Activated CD8-positive, alpha-beta T cell treated with anti-CD3 and anti-CD28 coated beads for 36 hours (primary cell): Measurements from ENCODE around the gene OPCML. TPM values are rescaled to one million over a fixed set of nuclear protein-coding genes. Genes with fewer than 3 reads are reported as not detected.

ENCODE experiments used
- ATAC-seq: fragments of 200-7000 bp; cut with Tn5 transposase; one replicate; pipeline ENCODE4 v1.10.0; 2021; ENCODE audit warnings: mild to moderate bottlenecking, moderate library complexity
- CTCF ChIA-PET: fragments of 350-600 bp; sonication (Branson Sonifier 250); formaldehyde crosslinking; loops from one replicate; lab custom pipeline; 2021; ENCODE audit warnings: antibody characterized with exemption; lab: Charles Lee
- POLR2A ChIA-PET: fragments of 350-600 bp; sonication (Branson Sonifier 250); formaldehyde crosslinking; loops from one replicate; lab custom pipeline; 2021; ENCODE audit warnings: antibody characterized with exemption; lab: Charles Lee
- DNase-seq: peaks from one replicate; pipeline ENCODE4 v3.0.0-alpha.2; 2020
- H3K27ac Mint-ChIP-seq: one replicate; pipeline ENCODE4 v1.8.0; 2021; ENCODE audit warnings: mild to moderate bottlenecking, mixed read lengths
- H3K27me3 Mint-ChIP-seq: one replicate; pipeline ENCODE4 v1.8.0; 2021; ENCODE audit warnings: mixed read lengths
- H3K36me3 Mint-ChIP-seq: one replicate; pipeline ENCODE4 v1.8.0; 2021; ENCODE audit warnings: low read depth, mixed read lengths
- H3K4me1 Mint-ChIP-seq: one replicate; pipeline ENCODE4 v1.8.0; 2021; ENCODE audit warnings: low read depth, mixed read lengths
- H3K4me3 Mint-ChIP-seq: one replicate; pipeline ENCODE4 v1.8.0; 2021; ENCODE audit warnings: mild to moderate bottlenecking, moderate library complexity, mixed read lengths
- H3K9me3 Mint-ChIP-seq: one replicate; pipeline ENCODE4 v1.8.0; 2021; ENCODE audit warnings: mixed read lengths
- intact Hi-C: fragments of 100-400 bp; cut with micrococcal nuclease; formaldehyde crosslinking; loops from one replicate; pipeline ENCODE4 v1.10.0; 2022
- total RNA-seq, 2 experiments: library from RNA; stranded (reverse); gene quantifications; one replicate each; pipeline ENCODE4 v1.2.3, GENCODE V29; 2021
- TF ChIP-seq, protein P1 (sequence below): fragments of 200-600 bp; IDR thresholded peaks from one replicate; pipeline ENCODE4 v1.8.0; 2022; ENCODE audit warnings: antibody characterized with exemption, mild to moderate bottlenecking

OPCML gene
- total RNA-seq, 2 experiments from 2014 or later: not detected

GRCh38 chr11:132993991-132994502 lies 538.3 kb downstream of the OPCML start:
- intact Hi-C loops: no loop called here
- ATAC-seq (no peak), DNase-seq (no peak)
- Mint-ChIP-seq H3K9me3 (no peaks in the 10 kb centered on the region), H3K4me3 (no peak overlapping the region), H3K36me3 (no peaks in the 10 kb centered on the region), H3K4me1 (no peaks in the 10 kb centered on the region), H3K27ac (no peak overlapping the region), H3K27me3 (peaks cover 22% of the 10 kb centered on the region)
- ChIA-PET CTCF (no interaction called here), POLR2A (no interaction called here)
- TF ChIP-seq, protein P1, sequence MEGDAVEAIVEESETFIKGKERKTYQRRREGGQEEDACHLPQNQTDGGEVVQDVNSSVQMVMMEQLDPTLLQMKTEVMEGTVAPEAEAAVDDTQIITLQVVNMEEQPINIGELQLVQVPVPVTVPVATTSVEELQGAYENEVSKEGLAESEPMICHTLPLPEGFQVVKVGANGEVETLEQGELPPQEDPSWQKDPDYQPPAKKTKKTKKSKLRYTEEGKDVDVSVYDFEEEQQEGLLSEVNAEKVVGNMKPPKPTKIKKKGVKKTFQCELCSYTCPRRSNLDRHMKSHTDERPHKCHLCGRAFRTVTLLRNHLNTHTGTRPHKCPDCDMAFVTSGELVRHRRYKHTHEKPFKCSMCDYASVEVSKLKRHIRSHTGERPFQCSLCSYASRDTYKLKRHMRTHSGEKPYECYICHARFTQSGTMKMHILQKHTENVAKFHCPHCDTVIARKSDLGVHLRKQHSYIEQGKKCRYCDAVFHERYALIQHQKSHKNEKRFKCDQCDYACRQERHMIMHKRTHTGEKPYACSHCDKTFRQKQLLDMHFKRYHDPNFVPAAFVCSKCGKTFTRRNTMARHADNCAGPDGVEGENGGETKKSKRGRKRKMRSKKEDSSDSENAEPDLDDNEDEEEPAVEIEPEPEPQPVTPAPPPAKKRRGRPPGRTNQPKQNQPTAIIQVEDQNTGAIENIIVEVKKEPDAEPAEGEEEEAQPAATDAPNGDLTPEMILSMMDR: no peak

DNA sequence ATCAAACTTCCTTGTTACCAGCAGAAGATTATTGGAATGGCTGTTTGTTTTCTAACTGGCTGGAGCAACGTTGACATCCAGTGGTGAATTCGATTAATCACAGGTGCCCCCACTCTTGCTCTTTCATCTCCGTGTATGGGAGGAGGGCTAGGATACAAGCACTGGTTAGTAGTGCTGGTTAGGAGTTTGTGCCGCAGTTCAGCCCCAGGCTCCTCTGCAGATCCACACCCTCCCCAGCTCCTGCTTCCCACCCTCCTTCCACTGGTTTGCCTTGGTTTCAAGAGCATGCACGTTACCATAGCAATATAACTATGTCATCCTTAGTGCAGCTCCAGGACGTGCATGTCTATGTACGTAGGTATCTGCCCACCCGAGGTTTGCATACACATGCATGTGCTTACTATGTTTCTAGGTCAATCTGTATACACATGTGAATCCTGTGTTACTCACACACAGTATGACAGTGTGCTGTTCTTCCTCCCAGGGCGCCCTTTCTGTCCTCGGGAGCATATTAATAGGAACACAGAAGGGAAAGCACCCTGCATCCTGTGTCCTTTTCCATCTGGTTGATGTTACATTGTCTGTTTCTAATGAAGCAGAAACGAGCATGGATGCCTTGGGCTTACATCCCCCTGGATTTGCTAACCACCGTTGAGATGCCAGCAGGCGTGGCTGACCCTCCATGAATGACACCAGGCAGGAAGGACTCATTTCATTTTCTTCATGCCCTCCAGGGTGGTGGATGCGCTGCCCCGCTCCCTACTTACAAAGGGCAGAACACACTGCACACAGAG lies 539.3 kb downstream of the OPCML start:
- Mint-ChIP-seq H3K27me3 (peaks cover 22% of the 10 kb centered on the region), H3K4me3 (no peak overlapping the region), H3K4me1 (no peaks in the 10 kb centered on the region), H3K36me3 (no peaks in the 10 kb centered on the region), H3K27ac (no peak overlapping the region), H3K9me3 (no peaks in the 10 kb centered on the region)
- DNase-seq (no peak), ATAC-seq (no peak)
- CTCF ChIA-PET: no interaction called here
- intact Hi-C loops: no loop called here
- TF ChIP-seq, protein P1: no peak
- POLR2A ChIA-PET: no interaction called here

- peaks cover 10% of the 10 kb centered on the region for H3K27me3 Mint-ChIP-seq
- H3K27ac Mint-ChIP-seq: no peak overlapping the region
- POLR2A ChIA-PET: interaction anchor here (0.7 kb wide), 1 partner anchor 385 kb away, joined by 3 read pairs; no protein-coding TSS in a partner anchor
- ATAC-seq: no peak
- H3K4me1 Mint-ChIP-seq: no peaks in the 10 kb centered on the region
- H3K9me3 Mint-ChIP-seq: no peaks in the 10 kb centered on the region
- H3K4me3 Mint-ChIP-seq: no peak overlapping the region
- CTCF ChIA-PET: interaction anchor here (1.2 to 1.6 kb wide), 2 partner anchors 18 to 1314 kb away, joined by 3 read pairs; no protein-coding TSS in a partner anchor
- intact Hi-C loops: no loop called here
- TF ChIP-seq, protein P1: no peak
- no peaks in the 10 kb centered on the region for H3K36me3 Mint-ChIP-seq
- DNase-seq: no peak
Observed at GRCh38 chr11:132988411-132988810, 543.9 kb downstream of the OPCML start.

DNA sequence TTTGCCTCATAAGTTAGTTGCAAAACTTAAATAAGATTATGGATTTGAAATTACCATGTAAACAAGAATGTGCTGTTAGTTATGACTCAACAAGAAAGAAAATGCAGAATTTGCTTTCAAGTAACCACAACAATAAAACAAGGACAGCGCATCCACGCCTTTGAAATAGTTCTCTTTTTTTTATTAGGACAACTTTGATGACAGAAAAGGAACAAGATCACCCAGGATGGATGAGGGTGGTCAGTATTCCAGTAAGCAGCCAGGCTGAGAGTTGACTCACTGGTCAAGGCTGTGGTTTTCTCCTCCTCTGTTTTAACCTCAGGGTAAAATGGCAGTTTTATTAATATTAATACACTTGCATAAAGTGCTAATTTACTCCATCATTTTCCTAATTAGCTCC lies 544.4 kb downstream of the OPCML start:
- TF ChIP-seq, protein P1: no peak
- ATAC-seq (no peak), DNase-seq (no peak)
- Mint-ChIP-seq H3K4me1 (no peaks in the 10 kb centered on the region), H3K27me3 (peaks cover 7% of the 10 kb centered on the region), H3K9me3 (no peaks in the 10 kb centered on the region), H3K27ac (no peak overlapping the region), H3K4me3 (no peak overlapping the region), H3K36me3 (no peaks in the 10 kb centered on the region)
- intact Hi-C loops: no loop called here
- POLR2A ChIA-PET: no interaction called here
- CTCF ChIA-PET: interaction anchor here (1.2 to 1.6 kb wide), 2 partner anchors 18 to 1314 kb away, joined by 3 read pairs; no protein-coding TSS in a partner anchor

GRCh38 chr11:132983641-132983978 lies 548.7 kb downstream of the OPCML start:
- TF ChIP-seq, protein P1: no peak
- H3K36me3 Mint-ChIP-seq: no peaks in the 10 kb centered on the region
- H3K4me3 Mint-ChIP-seq: no peak overlapping the region
- no peak for DNase-seq
- no peaks in the 10 kb centered on the region for H3K4me1 Mint-ChIP-seq
- intact Hi-C loops: no loop called here
- ChIA-PET CTCF (no interaction called here), POLR2A (no interaction called here)
- ATAC-seq: no peak
- no peak overlapping the region for H3K27ac Mint-ChIP-seq
- H3K9me3 Mint-ChIP-seq: no peaks in the 10 kb centered on the region
- H3K27me3 Mint-ChIP-seq: peaks cover 7% of the 10 kb centered on the region
